HG03439 (cell line): ENCODE data around the gene ZNF366.

ENCODE experiments used
- ATAC-seq: cut with Tn5 transposase; IDR thresholded peaks from one replicate; pipeline ENCODE4 v1.9.1; 2021; ENCODE audit warnings: mild to moderate bottlenecking, moderate library complexity; ENCODE audit not compliant: unreplicated experiment

The ZNF366 gene

DNA sequence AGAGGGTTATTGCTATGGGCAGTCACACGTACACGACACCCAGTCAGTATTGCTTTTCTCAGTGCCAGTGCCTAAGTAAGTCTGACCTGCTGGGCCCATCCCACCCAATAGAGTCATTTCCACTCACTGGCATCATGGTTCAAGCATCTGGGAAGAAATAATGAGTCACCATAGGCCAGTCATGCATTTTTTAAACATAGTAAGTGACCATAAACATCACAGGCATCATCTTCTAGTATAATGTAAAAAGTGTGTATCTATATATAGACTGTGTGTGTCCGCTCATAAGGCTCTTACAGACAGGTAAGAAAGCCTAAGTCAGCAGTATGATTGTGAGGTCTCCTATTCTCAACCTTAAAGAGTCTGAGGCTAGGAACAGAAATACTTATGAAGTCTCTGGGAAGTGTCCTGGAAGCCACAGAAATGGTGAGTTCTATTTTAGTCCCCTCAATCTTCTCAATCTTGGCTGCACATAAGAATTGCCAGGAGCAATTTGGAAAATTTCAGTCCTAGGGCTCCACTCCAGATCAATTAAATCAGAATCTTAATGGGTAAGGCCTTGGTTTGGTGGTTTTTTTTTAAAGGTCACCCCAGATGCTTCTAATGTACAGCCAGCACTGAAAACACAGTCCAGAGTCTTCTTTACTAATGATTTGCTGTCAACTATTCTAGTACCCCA lies 65.2 kb downstream of the ZNF366 start:
- no peak for ATAC-seq

DNA sequence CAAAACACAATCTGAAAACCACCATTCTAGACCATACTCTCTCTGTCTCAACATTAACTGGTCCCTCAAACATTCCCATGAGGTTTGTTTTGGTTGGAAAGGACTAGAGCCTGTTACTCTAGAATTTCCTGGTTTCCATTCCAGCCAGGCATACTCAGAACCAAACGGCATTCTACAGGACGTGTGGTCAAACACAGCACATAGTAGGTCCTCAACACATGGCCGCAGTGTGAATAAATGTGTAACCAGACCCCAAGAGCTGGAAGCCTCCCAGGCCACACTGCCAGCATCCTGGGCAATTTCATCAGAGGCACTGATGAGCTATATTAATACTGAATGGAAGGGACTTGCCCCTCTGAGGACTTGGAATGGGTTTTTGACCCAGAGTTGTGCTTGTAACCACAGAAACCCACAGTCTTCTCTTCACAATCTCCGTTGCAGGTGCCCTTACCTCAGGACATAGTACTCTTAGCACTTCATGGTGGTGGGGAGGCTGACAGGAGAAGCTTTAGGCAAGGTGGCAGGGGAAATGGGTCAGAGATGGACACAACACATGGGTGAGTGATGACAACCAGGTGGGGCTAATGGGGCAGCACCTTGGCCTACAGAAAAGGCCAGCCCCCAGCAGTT lies 66.0 kb downstream of the ZNF366 start:
- no peak for ATAC-seq

DNA sequence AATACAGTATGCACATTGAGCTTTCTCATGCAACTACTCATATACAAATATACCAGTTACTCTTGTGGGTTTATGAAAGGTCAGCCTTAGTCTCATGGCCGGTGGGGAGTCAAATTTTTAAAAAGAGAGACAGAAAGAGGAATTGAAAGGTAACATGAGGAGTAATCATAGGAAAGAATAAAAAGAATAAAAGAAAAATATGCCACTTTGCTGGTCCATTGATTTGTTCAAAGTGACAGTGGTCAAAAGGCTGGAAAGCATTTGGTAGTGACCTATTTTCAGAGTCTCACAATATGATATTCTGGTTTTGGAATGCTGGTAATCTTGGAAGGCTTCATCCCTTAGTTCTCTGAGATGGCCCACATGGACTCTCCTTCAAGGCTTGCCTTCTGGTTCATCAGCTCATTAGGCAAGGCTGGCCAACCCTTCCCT lies 67.0 kb downstream of the ZNF366 start:
- no peak for ATAC-seq

DNA sequence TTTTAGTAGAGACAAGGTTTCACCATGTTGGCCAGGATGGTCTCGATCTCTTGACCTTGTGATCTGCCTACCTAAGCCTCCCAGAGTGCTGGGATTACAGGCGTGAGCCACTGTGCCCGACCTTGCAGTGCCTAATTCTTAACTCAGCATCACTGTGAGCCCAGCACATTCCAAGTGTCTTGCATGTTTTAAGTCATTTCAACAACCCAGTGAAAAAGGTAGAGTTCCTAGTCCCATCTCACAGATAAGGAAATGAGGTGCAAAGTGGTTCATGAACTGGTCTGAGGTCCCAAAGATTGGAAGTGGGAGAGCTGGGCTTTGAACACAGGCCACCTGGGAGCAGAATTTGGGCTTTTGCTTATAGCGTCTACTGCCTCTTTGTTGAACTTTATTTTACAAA lies 68.0 kb downstream of the ZNF366 start:
- ATAC-seq, result no peak

DNA sequence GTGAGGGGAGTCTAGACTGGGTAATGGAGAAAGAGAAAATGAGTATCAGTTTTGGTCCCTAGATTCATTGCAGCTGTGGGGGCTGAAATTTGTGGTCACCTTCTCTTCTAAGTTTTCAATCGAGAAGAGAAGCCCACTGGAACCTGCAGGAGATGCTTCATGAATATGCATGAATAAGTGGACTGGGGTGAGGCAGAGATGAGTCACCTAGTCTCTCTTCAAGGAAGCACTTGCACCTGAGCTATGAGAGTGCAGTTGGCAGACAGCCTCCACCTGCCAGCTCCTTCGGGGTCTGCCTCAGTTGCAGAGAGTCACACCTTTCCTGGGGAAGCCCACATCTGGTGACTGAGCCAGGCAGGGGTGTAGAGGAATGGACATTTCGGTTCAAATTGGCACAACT lies 69.1 kb downstream of the ZNF366 start:
- no peak for ATAC-seq

DNA sequence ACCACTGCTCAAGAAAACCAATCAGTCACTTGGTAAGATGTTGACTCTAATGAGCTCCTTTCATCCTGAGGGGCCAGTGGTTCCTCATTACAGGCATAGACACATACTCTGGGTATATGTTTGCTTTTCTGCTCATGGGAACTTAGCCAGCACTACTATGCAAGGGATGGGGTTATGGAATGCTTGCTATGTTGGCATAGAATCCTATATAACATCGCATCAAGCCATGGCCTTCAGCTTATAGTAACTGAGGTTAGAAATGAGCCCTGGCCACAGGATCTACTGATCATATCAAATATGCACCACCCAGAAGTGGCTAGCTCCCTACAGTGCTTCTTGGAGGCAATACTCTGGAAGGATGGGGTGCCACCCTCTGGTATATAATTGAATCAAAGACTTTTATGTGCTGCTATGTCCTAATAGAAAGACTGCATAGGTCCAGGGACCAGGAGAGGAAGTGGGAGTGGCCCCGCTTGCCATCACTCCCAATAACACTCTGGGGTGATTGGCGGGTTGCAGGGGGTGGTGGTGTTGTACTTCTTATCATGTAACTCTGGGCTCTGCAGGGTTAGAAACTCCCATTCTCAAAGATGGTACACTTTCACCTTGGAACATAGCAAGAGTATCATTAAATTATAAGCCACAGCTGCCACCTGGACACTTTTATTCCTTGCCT lies 70.3 kb downstream of the ZNF366 start:
- no peak for ATAC-seq

DNA sequence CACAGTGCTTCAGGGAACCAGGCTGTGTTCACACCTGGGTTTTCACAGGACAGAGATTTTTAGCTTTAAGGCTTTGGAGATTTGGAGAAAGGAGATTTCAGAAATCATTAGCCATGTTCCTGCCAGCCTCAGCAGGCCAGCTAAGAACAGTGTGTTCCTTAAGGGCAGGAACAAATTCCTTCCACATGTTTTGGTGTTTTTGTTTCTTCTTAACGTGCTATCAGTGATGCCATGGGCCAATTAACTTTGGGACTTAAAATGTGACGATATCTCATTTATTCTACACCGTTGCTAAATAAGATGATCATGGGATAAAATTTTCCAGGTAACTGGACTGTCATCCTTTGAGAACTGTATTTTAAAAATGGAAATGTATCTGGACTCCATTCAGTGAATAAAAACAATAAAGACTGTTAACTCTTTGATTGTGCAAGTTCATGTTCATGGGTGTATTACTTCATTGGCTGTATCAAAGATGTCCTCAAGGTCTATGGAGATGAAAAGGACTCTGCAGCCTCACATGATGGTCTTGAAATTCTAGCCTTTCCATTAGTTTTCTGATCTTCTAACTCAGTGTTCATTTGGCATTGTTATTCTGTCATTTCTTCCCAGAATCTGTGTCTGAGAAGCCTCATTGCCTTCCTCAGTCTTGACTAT lies 72.3 kb downstream of the ZNF366 start:
- no peak for ATAC-seq

DNA sequence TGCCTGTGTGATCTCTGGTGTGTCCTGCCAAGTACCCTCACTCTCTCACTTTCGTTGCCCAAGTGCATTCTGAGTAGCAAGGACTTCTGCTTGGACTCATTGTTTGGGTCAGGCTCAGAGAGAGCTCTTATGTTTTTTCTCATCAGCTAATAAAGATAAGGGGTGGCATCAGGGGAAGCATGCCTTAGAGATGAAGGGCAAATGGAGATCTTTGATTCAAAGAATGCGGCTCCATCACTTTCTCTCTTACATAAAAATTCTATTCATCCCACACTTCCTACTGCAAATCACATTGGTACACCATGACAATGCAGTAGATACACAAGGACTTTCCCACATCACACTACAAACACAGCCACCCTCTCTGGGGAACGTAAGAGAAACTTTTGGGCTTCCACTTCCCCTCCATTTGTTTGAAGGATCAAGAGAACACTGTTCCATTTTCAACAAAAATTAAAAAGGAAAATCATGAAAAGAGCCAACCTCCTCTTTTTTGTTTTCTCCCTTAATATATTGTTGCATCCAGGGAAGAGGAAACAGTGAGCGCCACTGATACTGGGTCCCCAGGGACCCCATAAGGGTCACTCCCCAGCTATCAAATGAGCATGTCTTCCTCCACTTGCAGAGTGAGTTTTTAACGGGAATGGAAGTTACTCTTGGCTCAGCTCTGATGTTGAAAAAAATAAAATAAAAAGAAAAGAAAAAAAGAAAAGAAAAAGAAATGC lies 73.0 kb downstream of the ZNF366 start:
- ATAC-seq, result no peak

DNA sequence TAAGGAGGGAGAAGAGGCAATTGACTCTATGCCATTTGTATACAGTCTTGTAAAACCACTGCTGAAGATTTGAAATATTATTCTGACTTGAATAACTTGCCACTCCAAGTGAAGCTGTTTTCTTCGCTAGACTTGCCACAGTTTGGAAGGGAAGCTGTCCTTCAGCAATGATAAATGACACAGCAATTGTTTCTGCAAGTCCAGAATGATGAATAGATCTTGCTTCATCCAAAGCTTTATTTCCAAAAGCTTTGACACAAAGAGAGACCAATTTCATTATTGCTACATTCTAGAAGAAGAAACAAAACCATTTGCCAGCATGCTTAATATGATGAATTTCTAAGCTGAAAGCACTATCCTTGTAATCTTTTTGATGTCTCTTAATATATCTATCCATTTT lies 73.7 kb downstream of the ZNF366 start:
- no peak for ATAC-seq

DNA sequence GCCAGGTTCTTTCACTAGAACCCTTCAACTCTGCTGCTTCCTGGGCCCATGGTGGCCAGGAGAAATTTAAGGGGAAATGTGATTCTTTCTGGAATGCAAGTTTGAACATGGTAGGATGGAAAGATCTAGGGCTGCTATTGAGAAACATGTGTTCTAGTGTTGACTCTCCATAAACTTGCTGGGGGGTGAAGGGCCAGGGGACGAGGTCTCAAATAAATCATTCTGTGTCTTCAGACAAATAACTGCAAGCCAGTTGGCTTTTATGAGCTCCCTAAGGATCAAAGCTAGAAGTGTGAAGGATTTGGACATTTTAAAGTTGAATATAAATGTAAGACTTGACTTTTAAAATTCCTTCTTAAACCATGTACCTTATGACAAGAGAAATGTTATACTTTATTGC lies 78.5 kb downstream of the ZNF366 start:
- ATAC-seq, result no peak

DNA sequence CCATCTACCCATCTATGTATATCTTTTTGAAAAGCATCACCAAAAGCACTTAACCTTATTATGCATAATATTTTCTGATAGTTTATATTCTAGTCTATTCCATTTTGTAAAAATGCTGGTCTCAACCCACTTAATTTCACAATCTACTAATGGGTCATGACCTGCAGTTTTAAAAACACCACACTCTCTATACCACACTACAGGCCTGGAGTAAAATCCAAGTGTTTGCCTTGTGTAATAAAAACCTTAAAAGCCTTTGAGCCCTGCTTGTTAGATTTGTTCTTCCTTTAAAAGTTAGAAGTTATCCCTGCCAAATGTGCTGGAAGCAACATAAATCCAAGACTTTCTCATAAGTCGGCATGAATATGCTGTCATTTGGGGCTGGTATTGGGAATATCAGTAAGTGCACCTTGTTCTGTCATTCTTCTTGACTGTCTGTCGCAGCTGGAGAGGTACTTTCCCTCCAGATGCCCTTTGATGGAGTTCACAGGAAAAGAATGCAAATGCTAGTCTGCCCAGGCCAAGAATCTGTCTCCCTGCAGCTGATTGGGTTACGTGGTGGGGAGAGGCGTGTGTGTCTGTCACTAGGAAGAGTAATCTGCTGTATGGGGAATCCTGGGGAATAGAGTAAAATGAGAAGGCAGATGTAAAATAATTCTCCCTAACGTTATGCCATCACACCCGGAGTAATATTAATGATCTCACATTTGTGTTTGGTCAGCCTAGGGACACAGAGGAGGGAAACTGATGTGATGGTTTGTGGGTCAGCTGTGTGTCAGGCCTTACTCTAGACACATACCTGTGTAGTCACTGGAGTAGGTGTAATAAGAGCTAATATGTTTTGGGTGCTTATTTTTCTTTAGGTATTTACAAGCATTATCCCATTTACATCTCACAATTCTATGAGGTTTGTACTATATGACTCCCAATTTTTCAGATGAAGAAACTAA lies 79.4 kb downstream of the ZNF366 start:
- no peak for ATAC-seq

DNA sequence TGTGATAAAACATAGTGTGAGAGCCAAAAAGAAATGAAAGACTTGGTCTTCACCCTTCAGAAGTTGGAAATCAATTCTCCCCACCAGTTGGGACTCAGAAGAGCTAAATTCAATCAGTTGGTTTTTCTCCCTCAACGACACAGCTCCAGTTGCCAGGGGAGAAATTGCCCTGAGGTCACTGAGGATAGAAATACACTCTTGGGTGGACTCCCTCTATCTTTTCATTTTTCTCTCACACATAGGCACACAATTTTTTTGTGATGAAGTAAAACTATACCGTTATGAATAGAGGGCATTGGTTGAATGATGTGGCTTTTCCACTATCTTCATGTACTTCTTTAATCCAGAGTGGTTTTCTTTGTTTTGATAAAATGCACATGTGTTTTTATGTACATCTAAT lies 80.2 kb downstream of the ZNF366 start:
- ATAC-seq, result no peak

DNA sequence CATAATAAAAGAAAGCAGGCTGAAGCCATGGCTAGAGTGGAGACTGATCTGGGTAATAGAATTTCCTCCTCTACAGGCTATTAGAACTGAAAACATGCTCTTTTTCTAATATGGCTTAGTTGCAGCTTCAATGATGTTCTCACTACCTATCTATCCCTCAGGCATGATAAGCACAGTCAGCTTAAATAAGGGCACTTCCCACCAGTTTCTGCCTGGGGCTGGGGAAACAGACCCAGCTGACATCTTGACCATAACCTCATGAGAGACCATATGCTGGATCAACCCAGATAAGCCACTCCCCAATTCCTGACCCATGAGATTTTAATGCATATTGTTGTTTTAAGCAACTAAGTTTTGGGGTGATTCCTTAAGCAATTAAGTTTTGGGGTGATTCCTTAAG lies 81.2 kb downstream of the ZNF366 start:
- no peak for ATAC-seq

DNA sequence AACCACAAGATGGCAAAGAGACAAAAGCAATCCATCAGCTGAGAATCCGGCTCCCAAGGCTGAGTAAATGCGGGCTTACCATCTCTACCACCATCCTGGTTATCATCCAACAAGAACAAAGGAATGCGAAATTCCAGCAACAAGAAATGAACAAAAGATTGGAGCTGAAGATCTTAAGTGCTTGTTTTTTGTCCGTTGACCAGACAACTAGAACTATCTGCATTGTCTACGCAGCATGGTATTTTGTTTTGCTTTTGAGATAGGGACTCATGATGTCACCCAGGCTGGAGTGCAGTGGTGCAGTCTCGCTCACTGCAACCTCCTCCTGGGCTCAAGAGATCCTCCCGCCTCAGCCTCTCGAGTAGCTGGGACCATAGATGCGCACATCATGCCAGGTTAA lies 88.9 kb downstream of the ZNF366 start:
- no peak for ATAC-seq

DNA sequence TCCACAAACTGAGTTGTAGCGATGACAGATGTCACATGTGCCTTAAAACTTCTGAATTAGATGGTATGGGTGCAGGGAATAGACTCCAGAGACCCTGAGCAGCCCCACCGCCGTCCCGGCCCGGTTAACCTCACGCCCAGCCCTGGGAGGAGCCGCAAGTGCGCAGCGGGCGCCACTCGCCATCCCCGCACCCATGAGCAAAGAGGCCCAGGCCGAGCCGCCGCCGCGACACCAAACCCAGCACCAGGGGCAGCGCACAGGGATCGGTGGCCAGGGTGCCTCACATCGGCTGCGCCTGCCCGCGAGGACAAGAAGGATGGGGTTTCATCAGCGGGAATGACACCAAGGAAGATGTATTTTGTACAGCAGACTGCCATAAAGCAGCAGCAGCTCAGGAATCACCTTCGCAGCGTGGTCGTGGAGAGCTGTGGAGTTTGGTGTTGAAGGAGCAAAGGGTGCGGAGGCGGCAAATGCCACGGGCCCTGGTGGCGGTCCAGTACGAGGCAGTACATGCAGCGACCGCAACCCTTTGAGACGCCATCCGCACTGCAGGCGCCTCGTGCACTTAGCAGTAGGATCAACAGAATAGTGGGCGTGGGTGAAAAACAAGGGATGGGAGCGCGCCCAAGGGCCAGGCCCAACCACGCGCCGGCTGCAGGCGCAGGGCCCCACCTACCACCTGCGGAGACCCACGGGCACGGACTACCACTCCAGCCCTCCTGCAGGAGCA lies 89.7 kb downstream of the ZNF366 start:
- no peak for ATAC-seq

DNA sequence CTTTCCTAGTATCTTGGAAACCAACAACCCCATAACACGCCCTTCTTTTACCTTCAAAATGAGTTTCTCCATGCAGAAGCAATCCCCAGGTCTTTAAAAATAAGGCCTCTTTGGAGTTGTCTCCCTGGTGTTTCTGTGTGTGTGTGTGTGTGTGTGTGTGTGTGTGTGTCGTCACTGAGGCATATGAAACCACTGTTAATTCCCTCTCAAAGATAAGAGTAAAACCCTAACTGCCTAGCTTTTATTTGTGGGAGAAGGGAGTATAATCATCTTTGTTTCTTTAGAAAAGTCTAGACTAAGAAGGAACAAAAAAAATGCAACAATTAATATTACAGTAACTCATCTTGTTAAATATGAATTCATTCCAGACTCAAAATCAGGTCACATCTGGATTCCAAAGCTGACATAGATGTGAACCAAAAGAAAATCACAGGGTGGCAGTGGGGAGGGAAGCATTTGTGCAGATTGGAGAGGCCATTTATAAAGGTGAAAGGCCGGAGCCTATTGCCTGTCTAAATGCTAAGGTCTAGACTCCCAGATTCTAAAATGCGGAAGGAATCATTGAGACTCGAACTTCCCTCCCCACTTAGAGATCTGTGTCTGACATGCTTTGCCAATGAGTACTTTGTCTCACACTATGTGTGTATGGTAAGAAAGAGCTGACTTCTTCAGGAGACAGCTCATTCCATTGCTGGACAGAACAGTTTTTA lies 91.4 kb downstream of the ZNF366 start:
- ATAC-seq, result no peak

DNA sequence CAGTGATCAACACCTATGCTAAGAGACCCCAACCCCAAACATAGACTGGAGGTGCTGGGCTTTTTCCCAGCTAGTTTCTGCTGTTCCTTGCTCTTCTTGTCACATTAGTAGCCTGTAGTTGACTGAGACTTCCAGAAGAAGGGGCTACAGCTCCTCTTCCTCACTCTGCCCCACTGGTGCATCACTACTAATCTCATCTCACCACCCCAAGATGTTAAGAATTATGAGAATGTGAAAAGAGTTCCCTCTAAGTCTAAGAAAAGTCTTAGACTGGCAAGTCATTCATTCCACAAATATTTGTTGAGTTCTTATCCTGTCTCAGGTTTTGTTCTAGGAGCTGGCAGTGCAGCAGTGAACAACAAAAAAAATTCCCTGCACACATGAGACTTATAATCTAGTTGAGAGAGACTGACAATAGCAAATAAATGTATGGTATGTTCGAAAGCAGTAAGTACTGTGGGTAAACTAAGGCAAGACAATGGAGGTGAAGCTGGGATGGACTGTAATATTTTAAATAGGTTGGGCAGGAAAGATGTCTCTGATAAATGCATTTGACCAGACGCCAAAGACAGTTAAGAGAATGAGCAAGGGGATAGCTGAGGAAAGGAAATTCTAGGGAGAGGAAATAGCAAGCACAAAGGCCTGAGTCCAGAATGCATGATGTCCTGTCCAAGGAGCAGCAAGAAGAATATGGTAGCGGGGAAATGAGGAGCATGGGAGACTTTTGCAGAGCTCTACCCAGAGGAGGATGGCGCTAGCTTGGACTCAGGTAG lies 94.7 kb downstream of the ZNF366 start:
- no peak for ATAC-seq

DNA sequence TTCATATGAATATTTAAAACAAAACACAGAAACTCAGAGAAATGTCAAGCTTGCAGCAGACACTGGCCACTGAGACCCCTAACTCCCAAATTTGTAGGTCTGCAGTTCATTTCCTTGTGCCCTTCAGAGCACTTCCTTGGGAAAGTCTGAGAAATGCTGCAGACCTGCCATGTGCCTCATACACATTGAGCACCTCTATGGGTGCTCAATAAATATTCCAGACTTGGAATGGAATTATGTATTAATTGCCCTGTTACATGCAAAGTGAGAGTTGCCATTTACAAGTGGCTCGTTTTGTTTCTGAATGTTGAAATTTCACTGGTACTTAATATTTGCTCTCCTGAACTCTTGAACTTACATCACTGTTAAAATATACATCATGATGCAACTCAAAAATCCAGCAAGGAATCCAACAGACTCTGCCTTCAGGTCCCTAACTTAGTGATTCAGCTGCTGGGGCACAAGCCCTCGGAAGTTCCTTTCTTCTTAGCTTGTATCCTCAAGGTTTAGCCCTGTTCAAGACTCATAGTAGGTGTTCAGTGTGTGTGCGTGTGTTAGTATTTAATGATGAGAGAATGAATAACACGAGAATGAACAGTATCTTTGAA lies 96.4 kb downstream of the ZNF366 start:
- ATAC-seq, result no peak
